DND-41 (cell line): ENCODE data around the gene TMIGD2.
A peak's percentile ranks its signal among the peaks of the same experiment; 100 is the strongest.

Source experiments
- ATAC-seq: fragments of 200-7000 bp; cut with Tn5 transposase; 3 replicates; pipeline ENCODE4 v1.9.1; 2021; ENCODE audit warnings: low read depth; ENCODE audit not compliant: insufficient read depth
- DNase-seq: peaks from one replicate; pipeline ENCODE4 v3.0.0-alpha.2; 2020
- H2AFZ ChIP-seq: 2 replicates; pipeline ENCODE4 v1.6.0; 2012; ENCODE audit warnings: low read depth, low read length
- H3K27ac ChIP-seq: 2 replicates; pipeline ENCODE4 v1.5.1; 2012; ENCODE audit warnings: low read length, inconsistent platforms
- H3K27me3 ChIP-seq: fragments of 200-600 bp; sonication (generic); 2 replicates; pipeline ENCODE4 v1.6.0; 2012; ENCODE audit warnings: low read length, mild to moderate bottlenecking, inconsistent platforms; ENCODE audit not compliant: insufficient read depth, poor library complexity
- H3K36me3 ChIP-seq: 2 replicates; pipeline ENCODE4 v1.5.1; 2012; ENCODE audit warnings: low read length, inconsistent platforms; ENCODE audit not compliant: insufficient read depth
- H3K4me1 ChIP-seq: 2 replicates; pipeline ENCODE4 v1.5.1; 2012; ENCODE audit warnings: mild to moderate bottlenecking, low read length; ENCODE audit not compliant: insufficient read depth
- H3K4me2 ChIP-seq: 2 replicates; pipeline ENCODE4 v1.6.0; 2012; ENCODE audit warnings: mild to moderate bottlenecking, moderate library complexity, low read length, inconsistent platforms; ENCODE audit not compliant: insufficient read depth
- H3K4me3 ChIP-seq, 2 experiments: fragments of 200-600 bp in 1 of 2; shearing (Covaris generic) in 1 of 2; 2 replicates each; pipeline ENCODE4 v1.5.1; 2012 to 2016; ENCODE audit warnings: inconsistent platforms in 2 of 2, low read length in 2 of 2, mild to moderate bottlenecking in 2 of 2, low read depth in 1 of 2, moderate library complexity in 1 of 2
- H3K79me2 ChIP-seq: 2 replicates; pipeline ENCODE4 v1.6.0; 2012; ENCODE audit warnings: low read length, inconsistent platforms; ENCODE audit not compliant: insufficient read depth
- H3K9ac ChIP-seq: 2 replicates; pipeline ENCODE4 v1.6.0; 2012; ENCODE audit warnings: low read depth, mild to moderate bottlenecking, inconsistent platforms, low read length, moderate library complexity
- H3K9me3 ChIP-seq: 2 replicates; pipeline ENCODE4 v1.5.1; 2012; ENCODE audit warnings: low read length, moderate library complexity, mild to moderate bottlenecking, inconsistent platforms; ENCODE audit not compliant: insufficient read depth, severe bottlenecking
- H4K20me1 ChIP-seq: 2 replicates; pipeline ENCODE4 v1.6.0; 2012; ENCODE audit warnings: low read length; ENCODE audit not compliant: insufficient read depth
- CTCF ChIP-seq: IDR thresholded peaks from 2 replicates; pipeline ENCODE4 v1.5.1; 2012; ENCODE audit warnings: borderline replicate concordance, low read length, moderate library complexity, mild to moderate bottlenecking; ENCODE audit not compliant: poor library complexity, severe bottlenecking; ENCODE audit errors: extremely low read depth
- EZH2 ChIP-seq: IDR thresholded peaks from 3 replicates; pipeline ENCODE4 v1.6.1; 2012; ENCODE audit warnings: borderline replicate concordance, low read depth, mild to moderate bottlenecking, moderate library complexity, low read length, inconsistent platforms; ENCODE audit not compliant: severe bottlenecking

TMIGD2 gene

GRCh38 chr19:4316956-4317355, 14.8 kb upstream of the TMIGD2 start:
- H3K79me2 ChIP-seq = no peaks in the 10 kb centered on the region
- no peaks in the 10 kb centered on the region for H3K4me1 ChIP-seq
- ATAC-seq = no peak
- H3K27ac ChIP-seq = no peak overlapping the region
- H3K36me3 ChIP-seq = no peaks in the 10 kb centered on the region
- no peak for TF ChIP-seq EZH2
- no peak for TF ChIP-seq CTCF
- H3K9me3 ChIP-seq = no peaks in the 10 kb centered on the region
- H2AFZ ChIP-seq = no peak overlapping the region
- H3K27me3 ChIP-seq = no peaks in the 10 kb centered on the region
- DNase-seq = no peak
- H3K4me2 ChIP-seq = no peak overlapping the region
- no peaks in the 10 kb centered on the region for H4K20me1 ChIP-seq
- H3K9ac ChIP-seq = no peak overlapping the region
- no peak overlapping the region for H3K4me3 ChIP-seq

GRCh38 chr19:4313847-4314490, 11.8 kb upstream of the TMIGD2 start:
- Histone ChIP-seq H4K20me1 (no peaks in the 10 kb centered on the region), H3K36me3 (no peaks in the 10 kb centered on the region), H3K27ac (no peak overlapping the region), H3K4me2 (no peak overlapping the region), H3K9ac (no peak overlapping the region), H3K9me3 (no peaks in the 10 kb centered on the region), H3K27me3 (no peaks in the 10 kb centered on the region), H3K79me2 (no peaks in the 10 kb centered on the region), H3K4me1 (no peaks in the 10 kb centered on the region), H3K4me3 (no peak overlapping the region), H2AFZ (no peak overlapping the region)
- ATAC-seq (no peak), DNase-seq (no peak)
- no peak for TF ChIP-seq CTCF
- TF ChIP-seq EZH2 = no peak

- Histone ChIP-seq H3K9ac (no peak overlapping the region), H3K27ac (no peak overlapping the region)
Observed at GRCh38 chr19:4310247-4311121, 8.3 kb upstream of the TMIGD2 start.

More at GRCh38 chr19:4310247-4311121, 8.3 kb upstream of the TMIGD2 start:
- no peaks in the 10 kb centered on the region for H3K4me1 ChIP-seq
- TF ChIP-seq EZH2 = no peak
- TF ChIP-seq CTCF = no peak
- no peaks in the 10 kb centered on the region for H3K36me3 ChIP-seq
- ATAC-seq (no peak; the same call in 2 of the 3 replicates), DNase-seq (peak; percentile 32)
- H2AFZ ChIP-seq = no peak overlapping the region
- H3K9me3 ChIP-seq = no peaks in the 10 kb centered on the region
- H3K79me2 ChIP-seq = no peaks in the 10 kb centered on the region
- H3K4me2 ChIP-seq = no peak overlapping the region
- no peaks in the 10 kb centered on the region for H4K20me1 ChIP-seq
- H3K4me3 ChIP-seq = no peak overlapping the region
- H3K27me3 ChIP-seq = no peaks in the 10 kb centered on the region
